Left lung (tissue), 10 donors: ENCODE data around the gene SZRD1. TPM values are rescaled to one million over a fixed set of nuclear protein-coding genes. Genes with fewer than 3 reads are reported as not detected.
A peak's percentile ranks its signal among the peaks of the same experiment; 100 is the strongest.

Experiments used
- ATAC-seq: fragments of 200-7000 bp; cut with Tn5 transposase; one replicate; pipeline ENCODE4 v1.9.1; 2020; ENCODE audit warnings: moderate library complexity
- DNase-seq, 4 donors: peaks; one replicate each; pipeline ENCODE4 v3.0.0-alpha.2; 2013 to 2020
- H3K27ac ChIP-seq, 2 donors: fragments of 200-600 bp; sonication (generic) in 1 of 2; one replicate each; pipeline versions ENCODE4 v1.5.0 to v1.8.0; 2020 to 2021
- H3K27me3 ChIP-seq, 2 donors: fragments of 200-600 bp; sonication (generic) in 1 of 2; one replicate each; pipeline versions ENCODE4 v1.5.0 to v1.8.0; 2020 to 2021
- H3K36me3 ChIP-seq, 2 donors: fragments of 200-600 bp; sonication (generic) in 1 of 2; one replicate each; pipeline versions ENCODE4 v1.5.0 to v1.8.0; 2020 to 2021
- H3K4me1 ChIP-seq, 2 donors: fragments of 200-600 bp; one replicate each; pipeline ENCODE4 v1.8.0; 2021
- H3K4me3 ChIP-seq, 2 donors: fragments of 200-600 bp; sonication (generic) in 1 of 2; one replicate each; pipeline versions ENCODE4 v1.5.0 to v1.8.0; 2020 to 2021; ENCODE audit warnings: mild to moderate bottlenecking in 1 of 2
- H3K9me3 ChIP-seq, 2 donors: fragments of 200-600 bp; sonication (generic) in 1 of 2; one replicate each; pipeline versions ENCODE4 v1.5.0 to v1.8.0; 2020 to 2021
- CTCF ChIP-seq, 2 donors: fragments of 200-600 bp; sonication (generic) in 1 of 2; IDR thresholded peaks; one replicate each; pipeline versions ENCODE4 v1.5.0 to v1.8.0; 2021; ENCODE audit warnings: antibody characterized with exemption in 2 of 2
- intact Hi-C, 2 donors: fragments of 100-400 bp; cut with DNase I; formaldehyde crosslinking; loops; one replicate each; pipeline versions ENCODE4 v1.11.2 to v1.14.2; 2022
- polyA plus RNA-seq, 6 donors: library from polyadenylated mRNA; unstranded; fragments of 120-200 nt; gene quantifications; one replicate each; pipeline ENCODE4 v1.2.1, GENCODE V29; 2013; ENCODE audit not compliant: insufficient read length in 6 of 6
- total RNA-seq, 2 donors: library from RNA; stranded (reverse); fragmentation: NEBNext Ultra II Directional; extraction: Animal tissue kit (Norgen Biotek cat#: 25700); gene quantifications; one replicate each; pipeline ENCODE4 v1.2.1, GENCODE V29; 2021
- donor health status: DM: no; HTN: yes; CAD: no.
- donor health status: DM: no; HTN: no; CAD: no.

Gene SZRD1
- total and polyA plus RNA-seq, 8 donors: 69.9 to 134 (median 94.9) TPM

DNA sequence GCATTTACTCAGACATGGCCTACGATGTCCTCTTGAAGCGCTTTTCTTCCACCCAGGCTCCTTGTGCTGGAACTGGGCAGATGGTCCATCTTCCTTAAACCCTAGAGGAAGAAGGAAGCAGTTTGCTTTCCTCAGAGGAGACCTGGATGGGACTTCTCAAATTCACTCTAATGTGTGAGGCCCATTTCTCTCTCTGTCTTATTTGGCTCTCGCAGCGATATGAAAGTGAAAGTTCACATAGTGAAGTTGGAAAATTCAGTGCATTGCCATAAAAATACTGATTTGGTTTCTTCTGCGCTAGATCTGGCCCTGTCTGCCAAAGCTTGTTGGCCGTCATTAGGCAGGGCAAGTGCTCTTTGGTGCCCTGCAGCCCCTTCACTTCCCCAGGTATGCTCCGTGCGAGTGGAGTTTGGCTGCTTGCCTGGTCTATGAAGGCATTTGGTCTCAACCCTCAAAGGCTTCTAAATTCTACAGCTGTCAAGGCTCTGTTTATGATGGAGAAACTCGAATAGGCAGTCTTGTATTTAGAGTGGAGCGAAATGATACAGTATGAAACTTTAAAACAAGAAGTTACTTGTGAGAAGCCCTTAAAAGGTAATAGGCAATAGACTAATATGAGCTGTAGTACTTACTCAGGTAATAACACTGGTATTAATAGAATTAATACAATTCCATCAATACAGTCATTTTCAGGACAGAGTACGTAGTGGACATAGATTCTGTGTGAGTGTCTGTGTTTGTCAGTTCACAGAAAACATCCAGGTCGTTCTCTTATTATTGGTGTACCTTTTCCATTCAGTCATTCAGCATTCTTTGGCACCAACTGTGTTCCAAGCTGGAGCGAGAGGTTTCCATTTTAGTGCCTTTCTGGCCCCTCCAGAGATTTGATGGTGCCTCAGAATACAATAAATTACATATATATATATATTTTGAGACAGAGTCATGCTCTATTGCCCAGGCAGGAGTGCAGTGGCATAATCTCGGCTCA is 20.5 kb downstream of the SZRD1 start:
- Histone ChIP-seq H3K36me3 (no peaks in the 10 kb centered on the region), H3K4me3 (peak overlapping the region in 1 of 2 donors; percentile 13), H3K27ac (peak overlapping the region; percentile 51 to 71), H3K4me1 (peaks cover 23 to 65% of the 10 kb centered on the region in 2 donors), H3K9me3 (no peaks in the 10 kb centered on the region), H3K27me3 (no peaks in the 10 kb centered on the region)
- peak; percentile 83 for ATAC-seq
- intact Hi-C loops: no loop called here
- DNase-seq: peak in 3 of 4 donors; percentile 59 to 72 (median 64)
- no peak for TF ChIP-seq CTCF (IDR thresholded peaks at IDR 0.05)

DNA sequence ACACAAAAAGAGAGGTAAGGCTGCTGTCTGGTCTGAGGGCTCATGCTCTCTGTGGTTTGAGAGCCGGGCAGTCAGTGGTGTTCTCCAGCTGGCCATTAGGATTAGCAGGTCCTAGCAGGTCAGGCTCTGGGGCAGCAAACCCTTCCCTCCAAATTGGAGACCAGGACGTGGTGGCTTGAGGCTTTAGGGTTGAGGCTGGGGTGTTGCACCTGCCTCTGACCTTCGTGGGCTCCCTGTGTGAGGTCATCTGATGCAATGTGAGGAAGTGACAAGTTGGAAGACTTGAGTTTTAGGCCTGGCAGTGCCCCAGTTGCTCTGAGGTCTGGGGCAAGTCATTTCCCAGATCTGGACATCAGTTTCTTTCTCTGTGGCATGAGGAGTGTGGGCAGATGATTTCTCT is 24.4 kb downstream of the SZRD1 start:
- peaks cover 21 to 60% of the 10 kb centered on the region in 2 donors for H3K4me1 ChIP-seq
- H3K4me3 ChIP-seq: no peak overlapping the region
- intact Hi-C loops: no loop called here
- peak overlapping the region in 1 of 2 donors; percentile 30 for H3K27ac ChIP-seq
- ATAC-seq: no peak
- no peaks in the 10 kb centered on the region for H3K9me3 ChIP-seq
- no peaks in the 10 kb centered on the region for H3K27me3 ChIP-seq
- peaks cover 0 to 35% of the 10 kb centered on the region in 2 donors for H3K36me3 ChIP-seq
- no peak for TF ChIP-seq CTCF (IDR thresholded peaks at IDR 0.05)
- DNase-seq: no peak

GRCh38 chr1:16392740-16393569 is 25.9 kb downstream of the SZRD1 start:
- intact Hi-C loops: no loop called here
- no peaks in the 10 kb centered on the region for H3K27me3 ChIP-seq
- peaks cover 7 to 53% of the 10 kb centered on the region in 2 donors for H3K4me1 ChIP-seq
- no peaks in the 10 kb centered on the region for H3K9me3 ChIP-seq
- DNase-seq (no peak), ATAC-seq (no peak)
- H3K27ac ChIP-seq: no peak overlapping the region
- no peak overlapping the region for H3K4me3 ChIP-seq
- peaks cover 0 to 50% of the 10 kb centered on the region in 2 donors for H3K36me3 ChIP-seq
- TF ChIP-seq CTCF (IDR thresholded peaks at IDR 0.05): no peak

DNA sequence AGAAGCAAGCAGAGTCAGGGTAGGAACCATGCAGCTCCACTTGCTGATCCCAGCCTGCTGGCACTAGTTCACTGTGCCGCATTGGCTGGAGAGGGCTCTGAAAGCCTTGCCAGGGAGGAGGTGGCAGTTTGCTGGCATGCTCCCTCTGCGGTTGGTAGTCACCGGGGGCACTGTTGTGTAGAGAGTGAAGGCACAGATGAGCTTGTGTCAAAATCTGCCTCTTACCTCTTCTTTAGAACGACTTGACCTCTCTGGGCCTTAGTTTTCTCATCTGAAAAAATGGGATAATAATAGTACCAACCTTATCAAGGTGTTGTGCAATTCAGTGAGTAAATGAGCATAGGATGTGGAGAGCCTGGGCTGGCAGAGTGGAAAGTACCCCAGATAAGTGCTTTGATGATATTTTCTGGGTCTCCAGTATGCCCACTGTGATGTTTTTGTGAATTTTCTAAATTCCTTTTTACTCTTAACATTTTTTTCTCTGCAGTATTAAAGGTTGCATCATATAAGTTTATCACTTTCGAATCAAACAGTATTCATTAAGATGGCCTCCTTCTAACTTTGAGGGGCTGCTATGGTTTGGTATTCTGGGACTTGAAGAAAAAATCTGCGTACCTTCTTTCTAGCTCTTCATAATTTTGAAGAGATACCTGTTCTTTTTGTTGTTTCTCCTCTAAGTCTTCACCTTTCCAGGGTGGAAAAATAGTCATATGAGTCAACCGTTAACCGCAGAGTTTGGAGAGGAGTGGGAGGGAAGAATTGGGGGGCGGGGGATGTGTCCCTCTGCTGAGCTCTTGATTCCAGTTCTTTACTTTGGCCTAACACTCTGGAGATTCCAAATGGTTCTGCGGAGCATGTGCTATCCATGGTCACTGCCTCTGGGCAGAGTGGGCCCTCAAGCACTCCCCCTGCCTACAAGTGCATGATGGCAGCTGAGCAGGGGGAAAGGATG is 26.8 kb downstream of the SZRD1 start:
- Histone ChIP-seq H3K4me3 (no peak overlapping the region), H3K4me1 (peaks cover 5 to 47% of the 10 kb centered on the region in 2 donors), H3K27ac (no peak overlapping the region), H3K9me3 (no peaks in the 10 kb centered on the region), H3K36me3 (peaks cover 0 to 59% of the 10 kb centered on the region in 2 donors), H3K27me3 (no peaks in the 10 kb centered on the region)
- intact Hi-C loops: no loop called here
- TF ChIP-seq CTCF (IDR thresholded peaks at IDR 0.05): no peak
- DNase-seq: no peak
- no peak for ATAC-seq
